ENCODE results near the gene DNM3.

DNA sequence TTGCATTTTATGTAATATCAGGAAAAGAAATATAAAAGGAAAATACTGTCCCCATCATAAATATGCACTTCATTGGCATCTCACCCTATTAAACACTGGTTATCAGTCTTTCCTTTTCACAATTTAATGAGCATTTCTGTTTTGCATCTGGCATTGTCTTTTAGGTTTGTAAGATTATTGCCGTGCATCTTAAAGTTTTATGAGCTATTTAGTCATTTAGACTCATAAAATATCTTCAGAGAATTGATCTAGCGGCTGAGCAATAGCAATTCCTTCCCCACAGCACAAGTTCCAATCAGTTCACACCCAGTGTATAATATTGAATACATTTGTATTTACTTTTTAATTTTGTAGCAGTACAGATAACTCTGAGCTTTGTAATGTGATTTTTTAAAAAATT is 466.8 kb downstream of the DNM3 start:
- TF ChIP-seq POLR2A (IDR thresholded peaks at IDR 0.05; ENCODE audit: low read length) (no peak), GATA1 (IDR thresholded peaks at IDR 0.05; ENCODE audit: low read depth, low read length) (no peak)
